ENCODE results near the gene FGF14.
"Not testable (repeated sequence)": the region's sequence is repeated elsewhere in the genome, so short reads cannot be mapped to it uniquely, and the experiment has no call there.

Gene FGF14

GRCh38 chr13:102028868-102029267 is 373.0 kb downstream of the FGF14 start:
- DNase-seq: no peak

- no peak for DNase-seq
Observed at GRCh38 chr13:102028206-102028605, 373.6 kb downstream of the FGF14 start.

GRCh38 chr13:102021777-102022176 is 380.1 kb downstream of the FGF14 start:
- no peak for DNase-seq

- DNase-seq: peak; percentile 8
Observed at GRCh38 chr13:102020611-102021216, 381.1 kb downstream of the FGF14 start.

GRCh38 chr13:102018716-102019115 is 383.1 kb downstream of the FGF14 start:
- no peak for DNase-seq

- DNase-seq: no peak
Observed at GRCh38 chr13:102017248-102017647, 384.6 kb downstream of the FGF14 start.

- no peak for DNase-seq
Observed at GRCh38 chr13:102012299-102013293, 389.3 kb downstream of the FGF14 start.

- DNase-seq: not testable (repeated sequence)
Observed at GRCh38 chr13:102011455-102011854, 390.4 kb downstream of the FGF14 start.

- peak; percentile 16 for DNase-seq
Observed at GRCh38 chr13:102003848-102004570, 397.8 kb downstream of the FGF14 start.

GRCh38 chr13:102002287-102002686 is 399.6 kb downstream of the FGF14 start:
- DNase-seq: no peak

- DNase-seq: no peak
Observed at GRCh38 chr13:102000764-102001163, 401.1 kb downstream of the FGF14 start.

- no peak for DNase-seq
Observed at GRCh38 chr13:101998129-101998528, 403.7 kb downstream of the FGF14 start.

GRCh38 chr13:101996954-101997353 is 404.9 kb downstream of the FGF14 start:
- DNase-seq: no peak

GRCh38 chr13:101989798-101990350 is 412.0 kb downstream of the FGF14 start:
- no peak for DNase-seq

GRCh38 chr13:101988140-101988539 is 413.7 kb downstream of the FGF14 start:
- no peak for DNase-seq

GRCh38 chr13:101986316-101986715 is 415.5 kb downstream of the FGF14 start:
- no peak for DNase-seq

GRCh38 chr13:101985321-101985720 is 416.5 kb downstream of the FGF14 start:
- peak; percentile 54 for DNase-seq

- DNase-seq: no peak
Observed at GRCh38 chr13:101982903-101983302, 418.9 kb downstream of the FGF14 start.

GRCh38 chr13:101979825-101980224 is 422.0 kb downstream of the FGF14 start:
- DNase-seq: no peak

- no peak for DNase-seq
Observed at GRCh38 chr13:101978552-101979315, 423.1 kb downstream of the FGF14 start.

- no peak for DNase-seq
Observed at GRCh38 chr13:101977475-101977874, 424.4 kb downstream of the FGF14 start.

- no peak for DNase-seq
Observed at GRCh38 chr13:101972191-101972590, 429.7 kb downstream of the FGF14 start.
